ENCODE data around the gene ITIH4. TPM values are rescaled to one million over a fixed set of nuclear protein-coding genes. Genes with fewer than 3 reads are reported as not detected.

ITIH4 gene
- total RNA-seq, 1 donor from 2014 or later = 0.40 TPM

DNA sequence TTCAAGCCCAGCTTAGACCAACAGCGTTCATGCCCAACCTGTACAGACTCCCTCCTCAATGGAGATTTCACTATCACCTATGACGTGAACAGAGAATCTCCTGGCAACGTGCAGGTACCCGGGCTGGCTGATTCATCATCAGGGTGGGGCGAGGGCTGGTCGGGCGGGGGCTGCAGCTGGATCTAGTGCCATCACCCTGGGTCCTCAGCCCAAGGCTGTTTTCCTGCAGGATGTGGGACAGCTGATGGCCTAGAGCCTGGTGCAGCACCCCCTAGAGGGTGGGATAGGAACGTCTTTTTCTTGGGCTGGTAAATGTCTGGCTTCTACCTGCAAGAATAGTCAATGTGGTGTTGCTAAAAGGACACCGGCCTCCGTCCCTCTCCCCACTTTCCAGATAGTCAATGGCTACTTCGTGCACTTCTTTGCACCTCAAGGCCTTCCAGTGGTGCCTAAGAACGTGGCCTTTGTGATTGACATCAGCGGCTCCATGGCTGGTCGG, 31.4 kb downstream of the ITIH4 start:
- DNase-seq (ENCODE audit: low read depth in 2 of 2) = peak; percentile 28 to 41

- no peak for DNase-seq (ENCODE audit: low read depth in 2 of 2)
These were observed 32.0 kb downstream of the ITIH4 start for GRCh38 chr3:52798376-52798977.

GRCh38 chr3:52796411-52796810, 34.1 kb downstream of the ITIH4 start:
- DNase-seq (ENCODE audit: low read depth in 2 of 2) = no peak

- no peak for DNase-seq (ENCODE audit: low read depth in 2 of 2)
These were observed 35.1 kb downstream of the ITIH4 start for GRCh38 chr3:52795298-52795900.

- DNase-seq (ENCODE audit: low read depth in 2 of 2) = no peak
These were observed 35.8 kb downstream of the ITIH4 start, which contains the start of gene ITIH3 for GRCh38 chr3:52794612-52795099. Gene ITIH3, plus strand, starts transcription at chr3:52794796. Its CDS starts 8 bp downstream, at chr3:52794804.

- DNase-seq (ENCODE audit: low read depth in 2 of 2) = peak in 1 of 2 donors; percentile 10
These were observed 36.5 kb downstream of the ITIH4 start for GRCh38 chr3:52793702-52794611.

DNA sequence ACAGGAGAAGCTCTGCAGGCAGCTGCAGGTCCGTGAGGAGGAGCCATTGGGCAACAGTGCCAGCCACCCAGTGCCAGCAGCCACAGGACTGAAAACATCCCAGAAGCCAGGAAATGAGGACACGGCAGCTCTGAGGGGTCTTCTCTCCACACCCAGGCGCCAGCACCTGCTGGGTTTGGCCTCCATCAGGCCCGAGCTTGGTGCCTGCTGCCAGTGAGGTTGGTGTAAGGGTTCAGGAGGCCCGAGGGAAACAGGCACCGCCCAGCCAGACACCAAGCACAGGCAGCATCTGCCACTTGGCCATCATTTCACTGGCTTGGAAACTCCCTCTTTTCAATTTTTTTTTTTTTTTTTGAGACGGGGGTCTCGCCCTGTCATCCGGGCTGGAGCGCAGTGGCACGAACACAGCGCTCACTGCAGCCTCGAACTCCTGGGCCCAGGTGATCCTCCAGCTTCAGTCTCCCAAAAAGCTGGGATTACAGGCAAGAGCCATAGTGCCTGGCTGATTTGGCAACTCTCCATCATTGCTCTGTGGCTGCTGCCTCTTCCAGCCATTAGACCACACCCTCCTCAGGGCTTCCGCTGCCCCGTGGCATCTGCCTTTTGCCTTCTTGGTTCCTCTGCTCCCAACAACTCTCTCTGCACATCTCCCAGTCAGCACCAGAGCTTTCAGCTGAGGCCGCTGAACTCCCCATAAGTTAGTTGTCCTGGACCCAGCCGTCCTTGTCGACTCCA, 37.3 kb downstream of the ITIH4 start:
- DNase-seq (ENCODE audit: low read depth in 2 of 2) = no peak

- no peak for DNase-seq (ENCODE audit: low read depth in 2 of 2)
These were observed 38.1 kb downstream of the ITIH4 start for GRCh38 chr3:52792413-52792812.

- DNase-seq (ENCODE audit: low read depth in 2 of 2) = no peak
These were observed 38.5 kb downstream of the ITIH4 start for GRCh38 chr3:52791928-52792327.

- no peak for DNase-seq (ENCODE audit: low read depth in 2 of 2)
These were observed 39.1 kb downstream of the ITIH4 start for GRCh38 chr3:52791366-52791765.

DNA sequence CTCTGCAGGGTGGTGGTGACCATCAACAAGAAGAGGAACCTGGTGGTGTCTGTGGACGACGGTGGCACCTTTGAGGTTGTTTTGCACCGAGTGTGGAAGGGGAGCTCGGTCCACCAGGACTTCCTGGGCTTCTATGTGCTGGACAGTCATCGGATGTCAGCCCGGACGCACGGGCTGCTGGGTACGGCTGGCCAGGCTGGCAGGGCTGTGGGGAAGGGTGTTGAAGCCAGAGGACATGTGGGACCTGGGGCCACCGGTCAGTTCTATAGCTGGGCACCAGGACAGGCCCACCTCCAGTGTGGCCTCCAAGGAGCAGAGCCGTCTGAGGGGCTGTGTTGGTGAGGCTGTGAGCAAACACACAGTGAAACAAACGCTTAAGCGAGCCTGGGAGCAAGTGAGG, 39.7 kb downstream of the ITIH4 start:
- DNase-seq (ENCODE audit: low read depth in 2 of 2) = no peak

DNA sequence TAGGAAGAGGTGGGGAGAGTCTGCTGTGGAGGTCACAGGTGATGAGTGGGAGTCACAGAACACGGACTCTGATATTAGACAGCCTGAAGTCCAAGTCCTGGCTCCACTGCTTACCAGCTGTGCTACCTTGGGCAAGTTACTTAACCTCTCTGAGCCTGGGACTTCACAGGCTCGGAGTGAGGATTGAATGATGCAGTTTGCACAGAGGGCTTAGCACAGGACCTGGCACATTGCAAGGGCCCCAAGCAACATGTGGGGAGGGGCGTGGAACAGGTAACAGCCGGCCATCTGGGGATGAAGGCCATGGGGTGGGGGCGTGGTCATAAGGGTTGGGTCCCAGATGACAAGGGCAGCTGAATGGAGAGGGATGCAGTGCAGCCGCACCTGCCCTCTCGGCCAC, 40.1 kb downstream of the ITIH4 start:
- DNase-seq (ENCODE audit: low read depth in 2 of 2) = no peak

- DNase-seq (ENCODE audit: low read depth in 2 of 2) = no peak
These were observed 40.8 kb downstream of the ITIH4 start for GRCh38 chr3:52789746-52790040.

- no peak for DNase-seq (ENCODE audit: low read depth in 2 of 2)
These were observed 41.4 kb downstream of the ITIH4 start for GRCh38 chr3:52788890-52789745.

- DNase-seq (ENCODE audit: low read depth in 2 of 2) = no peak
These were observed 42.5 kb downstream of the ITIH4 start for GRCh38 chr3:52787672-52788625.

GRCh38 chr3:52787246-52787645, 43.2 kb downstream of the ITIH4 start:
- no peak for DNase-seq (ENCODE audit: low read depth in 2 of 2)

- no peak for DNase-seq (ENCODE audit: low read depth in 2 of 2)
These were observed 43.9 kb downstream of the ITIH4 start for GRCh38 chr3:52786330-52787215.

DNA sequence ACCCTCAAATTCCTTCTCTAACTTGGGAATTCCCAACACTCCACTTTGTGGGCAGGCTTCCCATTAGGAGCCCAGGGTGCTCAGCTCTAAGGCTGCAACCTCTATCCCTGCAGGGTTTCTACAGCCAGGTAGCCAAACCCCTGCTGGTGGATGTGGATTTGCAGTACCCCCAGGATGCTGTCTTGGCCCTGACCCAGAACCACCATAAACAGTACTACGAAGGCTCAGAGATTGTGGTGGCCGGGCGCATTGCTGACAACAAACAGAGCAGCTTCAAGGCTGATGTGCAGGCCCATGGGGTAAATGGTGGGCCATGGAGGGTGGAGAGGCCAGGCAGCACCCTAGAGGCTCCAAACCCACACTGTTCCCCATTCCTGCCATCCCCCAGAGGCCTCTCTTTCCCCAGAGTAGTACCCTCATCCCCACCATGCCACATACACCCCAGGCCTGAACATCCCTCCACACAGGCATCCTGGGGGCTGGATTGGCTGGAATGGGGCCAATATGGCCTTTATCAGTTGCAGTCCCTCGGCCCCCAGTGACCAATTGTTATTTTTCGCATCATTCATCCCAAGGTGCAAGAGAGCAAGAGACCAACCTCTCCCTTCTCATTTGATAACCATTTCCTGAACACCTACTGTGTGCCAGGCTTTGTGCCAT, 45.4 kb downstream of the ITIH4 start:
- no peak for DNase-seq (ENCODE audit: low read depth in 2 of 2)
